GM21576 (cell line): ENCODE results near the gene LRIT1.
A peak's percentile ranks its signal among the peaks of the same experiment; 100 is the strongest.

ENCODE experiments used
- ATAC-seq: cut with Tn5 transposase; IDR thresholded peaks from one replicate; pipeline ENCODE4 v1.9.1; 2021; ENCODE audit warnings: mild to moderate bottlenecking, moderate library complexity; ENCODE audit not compliant: unreplicated experiment

The LRIT1 gene

GRCh38 chr10:84194424-84195043, 46.8 kb downstream of the LRIT1 start, which contains the start of gene CDHR1:
Gene CDHR1 (plus strand): TSS chr10:84194537. CDS start chr10:84194761, 224 bp downstream.
- peak; percentile 81 for ATAC-seq

- ATAC-seq: no peak
These were observed 47.4 kb downstream of the LRIT1 start for GRCh38 chr10:84193846-84194423.

GRCh38 chr10:84193327-84193726, 48.0 kb downstream of the LRIT1 start:
- ATAC-seq: no peak

GRCh38 chr10:84191106-84191505, 50.2 kb downstream of the LRIT1 start:
- no peak for ATAC-seq

- ATAC-seq: no peak
These were observed 50.7 kb downstream of the LRIT1 start for GRCh38 chr10:84190621-84191020.

- no peak for ATAC-seq
These were observed 52.5 kb downstream of the LRIT1 start for GRCh38 chr10:84188815-84189214.

GRCh38 chr10:84185526-84186175, 55.7 kb downstream of the LRIT1 start:
- ATAC-seq: no peak

- no peak for ATAC-seq
These were observed 56.8 kb downstream of the LRIT1 start for GRCh38 chr10:84184517-84184916.

- ATAC-seq: no peak
These were observed 59.7 kb downstream of the LRIT1 start for GRCh38 chr10:84181631-84182030.
